PFSK-1 (cell line): ENCODE measurements around the gene SSX2IP.

Source experiments
- POLR2AphosphoS5 ChIP-seq: IDR thresholded peaks from 2 replicates; pipeline ENCODE4 v1.6.1; 2012; ENCODE audit warnings: low read depth, mild to moderate bottlenecking, control low read depth, low read length, moderate library complexity
- REST ChIP-seq, 2 experiments: IDR thresholded peaks; 2 replicates each; pipeline versions ENCODE4 v1.6.1 to v1.8.0; 2011 to 2012; ENCODE audit warnings: low read depth in 2 of 2, low read length in 2 of 2, control low read depth in 1 of 2, inconsistent platforms in 1 of 2, mild to moderate bottlenecking in 1 of 2, moderate library complexity in 1 of 2; ENCODE audit not compliant: insufficient read depth in 1 of 2
- TAF1 ChIP-seq: IDR thresholded peaks from 2 replicates; pipeline ENCODE4 v1.6.1; 2012; ENCODE audit warnings: low read length, control low read depth, borderline replicate concordance; ENCODE audit not compliant: insufficient read depth

- no peak for TF ChIP-seq POLR2AphosphoS5
- TF ChIP-seq REST (IDR thresholded peaks at IDR 0.05; ENCODE audit: insufficient read depth in 1 of 2, low read depth in 2 of 2, low read length in 2 of 2), result no peak
- TF ChIP-seq TAF1, result no peak
Observed at GRCh38 chr1:84617349-84617748, 72.9 kb downstream of the SSX2IP start.
